ENCODE data around the gene USP21. TPM values are rescaled to one million over a fixed set of nuclear protein-coding genes. Genes with fewer than 3 reads are reported as not detected.
A peak's percentile ranks its signal among the peaks of the same experiment; 100 is the strongest.

USP21 gene
- total RNA-seq, 4 donors from 2014 or later = 10.0 to 27.6 (median 14.7) TPM

- ATAC-seq = no peak
- Histone ChIP-seq H3K27me3 (no peaks in the 10 kb centered on the region), H3K4me1 (peaks cover 0 to 91% (median 49%) of the 10 kb centered on the region in 3 donors), H3K36me3 (peaks cover 0 to 15% of the 10 kb centered on the region in 2 donors), H3K9me3 (no peaks in the 10 kb centered on the region), H3K4me3 (no peak overlapping the region), H3K27ac (peak overlapping the region in 3 of 4 donors; percentile 94 to 96 (median 96))
- TF ChIP-seq EP300 (IDR thresholded peaks at IDR 0.05) = no peak
- no peak for TF ChIP-seq POLR2A (IDR thresholded peaks at IDR 0.05)
- TF ChIP-seq, protein P1, sequence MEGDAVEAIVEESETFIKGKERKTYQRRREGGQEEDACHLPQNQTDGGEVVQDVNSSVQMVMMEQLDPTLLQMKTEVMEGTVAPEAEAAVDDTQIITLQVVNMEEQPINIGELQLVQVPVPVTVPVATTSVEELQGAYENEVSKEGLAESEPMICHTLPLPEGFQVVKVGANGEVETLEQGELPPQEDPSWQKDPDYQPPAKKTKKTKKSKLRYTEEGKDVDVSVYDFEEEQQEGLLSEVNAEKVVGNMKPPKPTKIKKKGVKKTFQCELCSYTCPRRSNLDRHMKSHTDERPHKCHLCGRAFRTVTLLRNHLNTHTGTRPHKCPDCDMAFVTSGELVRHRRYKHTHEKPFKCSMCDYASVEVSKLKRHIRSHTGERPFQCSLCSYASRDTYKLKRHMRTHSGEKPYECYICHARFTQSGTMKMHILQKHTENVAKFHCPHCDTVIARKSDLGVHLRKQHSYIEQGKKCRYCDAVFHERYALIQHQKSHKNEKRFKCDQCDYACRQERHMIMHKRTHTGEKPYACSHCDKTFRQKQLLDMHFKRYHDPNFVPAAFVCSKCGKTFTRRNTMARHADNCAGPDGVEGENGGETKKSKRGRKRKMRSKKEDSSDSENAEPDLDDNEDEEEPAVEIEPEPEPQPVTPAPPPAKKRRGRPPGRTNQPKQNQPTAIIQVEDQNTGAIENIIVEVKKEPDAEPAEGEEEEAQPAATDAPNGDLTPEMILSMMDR (IDR thresholded peaks at IDR 0.05) = no peak
- TF ChIP-seq POLR2AphosphoS5 (IDR thresholded peaks at IDR 0.05) = no peak
- 28 to 65% methylated on average over 4 to 5 of the region's 5 CpGs for WGBS, 2 donors (ENCODE audit: low coverage in 1 of 2)
Observed at GRCh38 chr1:161199506-161200139, 40.3 kb downstream of the USP21 start.

DNA sequence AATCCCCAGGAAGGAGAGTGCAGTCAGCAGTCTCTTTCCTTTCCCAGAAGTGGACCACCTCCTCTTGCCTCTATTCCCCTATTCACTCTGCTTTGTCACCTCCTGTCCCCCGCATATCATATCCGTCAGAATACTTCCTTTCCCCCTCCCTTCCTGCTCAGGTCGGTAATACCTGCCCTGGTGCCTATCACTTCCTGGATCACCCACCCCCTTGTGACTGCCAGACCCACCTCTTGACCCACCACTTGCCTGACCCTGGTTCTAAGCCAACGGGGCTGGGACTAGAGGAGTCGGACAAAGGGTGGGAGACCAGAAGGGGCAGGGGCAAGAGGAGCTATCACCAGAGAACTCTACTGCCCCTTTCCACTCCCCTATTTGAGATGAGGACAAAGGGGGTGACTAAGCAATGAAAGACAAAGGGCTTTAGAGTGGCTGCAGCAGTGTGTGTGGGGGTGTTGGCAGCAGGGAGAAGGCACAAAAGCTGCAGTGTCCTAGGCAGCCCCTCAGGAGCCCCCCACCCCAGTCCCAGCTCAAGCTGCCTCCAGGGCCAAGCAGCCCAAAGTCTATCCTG lies 41.2 kb downstream of the USP21 start:
- Histone ChIP-seq H3K36me3 (peaks cover 0 to 17% of the 10 kb centered on the region in 2 donors), H3K9me3 (no peaks in the 10 kb centered on the region), H3K27me3 (no peaks in the 10 kb centered on the region), H3K4me3 (peak overlapping the region in 1 of 2 donors; percentile 81), H3K4me1 (peaks cover 0 to 92% (median 49%) of the 10 kb centered on the region in 3 donors), H3K27ac (peak overlapping the region; percentile 94 to 97 (median 96))
- no peak for ATAC-seq
- WGBS, 2 donors (ENCODE audit: low coverage in 1 of 2) = 53 to 67% methylated on average over 2 to 3 of the region's 5 CpGs
- TF ChIP-seq POLR2AphosphoS5 (IDR thresholded peaks at IDR 0.05) (no peak), EP300 (IDR thresholded peaks at IDR 0.05) (no peak), POLR2A (IDR thresholded peaks at IDR 0.05) (no peak)
- TF ChIP-seq, protein P1 (IDR thresholded peaks at IDR 0.05) = no peak

DNA sequence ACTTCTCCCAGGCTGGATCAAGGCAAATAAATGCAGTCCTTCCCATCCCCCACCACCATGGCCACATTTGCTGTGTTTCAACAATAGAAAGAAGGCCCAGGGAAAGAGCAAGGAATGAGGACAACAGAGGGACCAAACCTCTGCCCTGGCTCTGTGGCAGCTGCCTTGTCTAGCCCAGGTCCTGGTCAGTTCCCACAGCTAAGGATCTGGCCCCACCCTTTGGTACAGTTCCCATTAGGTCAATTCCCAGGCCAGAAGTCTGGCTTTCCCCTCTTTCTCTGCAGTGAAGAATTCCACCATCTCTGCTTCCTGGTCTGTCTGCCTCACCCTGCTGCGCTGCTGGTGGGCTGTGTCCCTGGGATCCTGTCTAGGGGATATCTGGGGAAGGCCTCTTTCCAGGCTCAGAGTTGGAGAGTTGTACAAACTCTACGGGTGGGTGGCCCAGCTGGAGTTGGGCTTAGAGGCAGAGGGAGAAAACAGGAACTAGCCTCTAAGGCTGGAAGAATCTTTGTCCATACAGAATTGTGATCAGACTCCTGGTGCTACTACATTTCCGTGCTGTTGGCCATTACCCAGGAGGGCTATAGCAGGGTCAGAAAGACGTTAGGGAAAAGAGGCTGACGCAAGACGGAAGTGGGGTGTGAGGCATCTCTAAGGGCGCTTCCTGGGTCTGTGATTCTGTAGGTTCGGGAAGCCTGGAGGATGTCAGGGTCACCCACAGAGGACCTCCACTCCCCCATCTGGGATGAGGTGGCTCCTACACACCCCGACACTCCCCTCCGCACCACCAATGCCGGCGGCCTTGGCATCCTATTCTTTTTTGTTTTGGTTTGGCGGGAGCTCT lies 41.9 kb downstream of the USP21 start:
- Histone ChIP-seq H3K36me3 (peaks cover 0 to 21% of the 10 kb centered on the region in 2 donors), H3K4me1 (peaks cover 0 to 92% (median 49%) of the 10 kb centered on the region in 3 donors), H3K27me3 (no peaks in the 10 kb centered on the region), H3K27ac (peak overlapping the region; percentile 94 to 97 (median 96)), H3K4me3 (peak overlapping the region; percentile 31 to 81), H3K9me3 (no peaks in the 10 kb centered on the region)
- 8% methylated on average over 12 of the region's 13 CpGs; no CpG with 5 or more reads in 1 of the 2 donors for WGBS, 2 donors (ENCODE audit: low coverage in 1 of 2)
- ATAC-seq = peak; percentile 50
- TF ChIP-seq POLR2AphosphoS5 (IDR thresholded peaks at IDR 0.05) (peak; percentile 50), POLR2A (IDR thresholded peaks at IDR 0.05) (no peak)

DNA sequence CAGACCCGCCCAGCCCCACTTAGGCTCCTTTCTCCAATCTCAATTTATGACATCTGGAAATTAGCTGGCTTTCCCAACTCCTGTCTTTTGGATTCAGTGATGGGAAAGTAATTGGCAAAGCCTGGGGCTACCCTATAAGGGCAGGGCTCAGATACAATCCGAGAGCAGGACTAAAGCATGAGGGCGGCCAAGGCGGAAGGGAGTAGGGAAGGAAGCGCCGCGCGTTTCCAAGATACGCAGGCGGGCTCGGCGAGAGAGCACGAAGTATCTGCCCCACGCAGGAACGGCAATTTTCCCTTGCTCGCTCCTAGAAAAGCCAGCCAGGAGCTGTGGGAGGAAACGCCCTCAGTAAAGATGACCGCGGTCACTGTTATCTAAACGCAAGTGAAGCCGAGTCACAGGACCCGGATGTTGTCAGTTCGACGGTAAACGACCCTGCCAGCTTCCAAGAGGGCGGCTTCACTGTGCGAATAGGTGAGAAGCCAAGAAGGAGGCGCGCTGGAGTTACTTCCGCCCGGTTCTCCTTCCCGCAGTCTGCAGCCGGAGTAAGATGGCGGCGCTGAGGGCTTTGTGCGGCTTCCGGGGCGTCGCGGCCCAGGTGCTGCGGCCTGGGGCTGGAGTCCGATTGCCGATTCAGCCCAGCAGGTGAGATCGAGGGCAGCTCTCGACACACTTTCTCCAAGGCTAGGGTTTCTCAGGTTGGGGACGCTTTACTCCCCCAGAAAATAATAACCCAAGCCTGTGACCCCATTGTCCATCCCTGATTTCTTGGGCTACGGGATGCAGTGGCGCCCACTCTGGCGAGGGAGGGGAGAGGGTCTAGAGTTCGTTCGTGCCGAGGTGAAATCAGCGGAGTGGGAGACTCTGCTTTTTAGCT lies 42.8 kb downstream of the USP21 start, which contains the start of gene NDUFS2:
Gene NDUFS2, plus strand, starts transcription at position 532 of the 877 bp plus-strand sequence. Its CDS starts 19 bp downstream, at position 551.
- peak; percentile 90 for ATAC-seq
- no peaks in the 10 kb centered on the region for H3K27me3 ChIP-seq
- H3K36me3 ChIP-seq = peaks cover 0 to 30% of the 10 kb centered on the region in 2 donors
- WGBS, 2 donors (ENCODE audit: low coverage in 1 of 2) = 0% methylated on average over 13 to 16 of the region's 53 CpGs
- peak within 1 kb of the TSS; percentile 94 to 97 (median 96) for H3K27ac ChIP-seq
- TF ChIP-seq, protein P1 (IDR thresholded peaks at IDR 0.05) = no peak
- peak; percentile 79 for TF ChIP-seq POLR2AphosphoS5 (IDR thresholded peaks at IDR 0.05)
- peak; percentile 51 to 60 for TF ChIP-seq POLR2A (IDR thresholded peaks at IDR 0.05)
- H3K4me1 ChIP-seq = peaks cover 0 to 92% (median 49%) of the 10 kb centered on the region in 3 donors
- peak within 1 kb of the TSS; percentile 56 to 81 for H3K4me3 ChIP-seq
- H3K9me3 ChIP-seq = no peaks in the 10 kb centered on the region
